CD4-positive, alpha-beta T cell treated with Interleukin-15 for 1 hour (primary cell): ENCODE measurements around the gene FEN1.

ENCODE experiments used
- DNase-seq: peaks from one replicate; pipeline ENCODE4 v3.0.0-alpha.2; 2020

The FEN1 gene

GRCh38 chr11:61827571-61828378 lies 35.1 kb downstream of the FEN1 start, which contains the start of gene FADS2:
Gene FADS2 (plus strand): TSS chr11:61828300. CDS start chr11:61828391, 91 bp downstream.
- DNase-seq: peak; percentile 65

GRCh38 chr11:61828379-61828628 lies 35.6 kb downstream of the FEN1 start:
- no peak for DNase-seq

- no peak for DNase-seq
Observed at GRCh38 chr11:61828629-61829407, 36.1 kb downstream of the FEN1 start.

GRCh38 chr11:61829806-61830205 lies 37.1 kb downstream of the FEN1 start:
- DNase-seq: no peak

GRCh38 chr11:61830237-61831105 lies 37.8 kb downstream of the FEN1 start:
- DNase-seq: no peak

- DNase-seq: no peak
Observed at GRCh38 chr11:61832207-61832606, 39.5 kb downstream of the FEN1 start.

GRCh38 chr11:61832754-61833153 lies 40.0 kb downstream of the FEN1 start:
- DNase-seq: no peak

- DNase-seq: peak; percentile 32
Observed at GRCh38 chr11:61833471-61833870, 40.8 kb downstream of the FEN1 start.

- DNase-seq: no peak
Observed at GRCh38 chr11:61833926-61834277, 41.2 kb downstream of the FEN1 start.

GRCh38 chr11:61834278-61835048 lies 41.8 kb downstream of the FEN1 start:
- peak; percentile 68 for DNase-seq

- DNase-seq: no peak
Observed at GRCh38 chr11:61836193-61836592, 43.5 kb downstream of the FEN1 start.

GRCh38 chr11:61837411-61838005 lies 44.8 kb downstream of the FEN1 start:
- no peak for DNase-seq

GRCh38 chr11:61838501-61838900 lies 45.8 kb downstream of the FEN1 start:
- DNase-seq: no peak

- DNase-seq: no peak
Observed at GRCh38 chr11:61838921-61839320, 46.2 kb downstream of the FEN1 start.

GRCh38 chr11:61839742-61840141 lies 47.0 kb downstream of the FEN1 start:
- DNase-seq: no peak

GRCh38 chr11:61840371-61840770 lies 47.7 kb downstream of the FEN1 start:
- DNase-seq: no peak

GRCh38 chr11:61841636-61842527 lies 49.2 kb downstream of the FEN1 start:
- no peak for DNase-seq

GRCh38 chr11:61842528-61842820 lies 49.8 kb downstream of the FEN1 start:
- no peak for DNase-seq

GRCh38 chr11:61844909-61845565 lies 52.3 kb downstream of the FEN1 start:
- no peak for DNase-seq

GRCh38 chr11:61846362-61847020 lies 53.8 kb downstream of the FEN1 start:
- no peak for DNase-seq
